Thyroid gland (tissue), 4 donors: ENCODE measurements around the gene BTBD9. TPM values are rescaled to one million over a fixed set of nuclear protein-coding genes. Genes with fewer than 3 reads are reported as not detected.

ENCODE experiments used
- DNase-seq, 2 donors: peaks; one replicate each; pipeline ENCODE4 v3.0.0-alpha.2; 2019
- H3K27ac ChIP-seq, 3 donors: fragments of 200-600 bp; sonication (generic); 1 replicate in 2 of 3; 2 replicates in 1 of 3; pipeline ENCODE4 v1.5.1; 2016 to 2019; ENCODE audit warnings: mild to moderate bottlenecking in 1 of 3, moderate library complexity in 1 of 3
- H3K27me3 ChIP-seq: fragments of 200-600 bp; sonication (generic); one replicate; pipeline ENCODE4 v1.5.1; 2019
- H3K36me3 ChIP-seq, 2 donors: fragments of 200-600 bp; sonication (generic); one replicate each; pipeline ENCODE4 v1.5.1; 2016 to 2019
- H3K4me1 ChIP-seq, 2 donors: fragments of 200-600 bp; sonication (generic); one replicate each; pipeline ENCODE4 v1.5.1; 2017 to 2019
- H3K4me3 ChIP-seq, 3 donors: fragments of 200-600 bp; sonication (generic); replicated peaks in 1 of 3; 1 replicate in 2 of 3; 2 replicates in 1 of 3; pipeline ENCODE4 v1.5.1; 2016; ENCODE audit warnings: mild to moderate bottlenecking in 1 of 3
- H3K9me3 ChIP-seq: fragments of 200-600 bp; sonication (generic); one replicate; pipeline ENCODE4 v1.5.1; 2017
- POLR2A ChIP-seq, 2 donors: fragments of 450-650 bp; IDR thresholded peaks; one replicate each; pipeline ENCODE4 v1.6.1; 2017; ENCODE audit warnings: antibody characterized with exemption in 2 of 2, mild to moderate bottlenecking in 2 of 2, moderate library complexity in 1 of 2
- WGBS, 2 donors: methylation state at CpG; one replicate each; pipeline ENCODE4 v1.1.5; 2017; 5-methylcytosine and 5-hydroxymethylcytosine counted together
- intact Hi-C: fragments of 100-400 bp; cut with DNase I; formaldehyde crosslinking; loops from one replicate; pipeline ENCODE4 v1.15.1; 2023
- total RNA-seq, 4 donors: library from RNA; depleted of rRNA; stranded (reverse); fragments of >200 nt; gene quantifications; one replicate each; pipeline ENCODE4 v1.2.3, GENCODE V29; 2016
- TF ChIP-seq, protein P1 (sequence below), 6 experiments: fragments of 200-600 bp in 3 of 6; fragments of 450-650 bp in 3 of 6; sonication (generic) in 3 of 6; IDR thresholded peaks; one replicate each; pipeline ENCODE4 v1.5.1; 2016 to 2019; ENCODE audit warnings: antibody characterized with exemption in 6 of 6, mild to moderate bottlenecking in 2 of 6, inconsistent platforms in 1 of 6, moderate library complexity in 1 of 6

Gene BTBD9
- total RNA-seq, 4 donors from 2014 or later = 17.3 to 32.0 (median 27.4) TPM

- intact Hi-C loops = no loop called here
- no peak for DNase-seq
- no peaks in the 10 kb centered on the region for H3K27me3 ChIP-seq
- no peak overlapping the region for H3K4me3 ChIP-seq
- H3K36me3 ChIP-seq = no peaks in the 10 kb centered on the region
- H3K27ac ChIP-seq = no peak overlapping the region
- 83 to 91% methylated on average over 4 of the region's 4 CpGs for WGBS, 2 donors
- no peak for TF ChIP-seq POLR2A (IDR thresholded peaks at IDR 0.05)
- TF ChIP-seq, protein P1, sequence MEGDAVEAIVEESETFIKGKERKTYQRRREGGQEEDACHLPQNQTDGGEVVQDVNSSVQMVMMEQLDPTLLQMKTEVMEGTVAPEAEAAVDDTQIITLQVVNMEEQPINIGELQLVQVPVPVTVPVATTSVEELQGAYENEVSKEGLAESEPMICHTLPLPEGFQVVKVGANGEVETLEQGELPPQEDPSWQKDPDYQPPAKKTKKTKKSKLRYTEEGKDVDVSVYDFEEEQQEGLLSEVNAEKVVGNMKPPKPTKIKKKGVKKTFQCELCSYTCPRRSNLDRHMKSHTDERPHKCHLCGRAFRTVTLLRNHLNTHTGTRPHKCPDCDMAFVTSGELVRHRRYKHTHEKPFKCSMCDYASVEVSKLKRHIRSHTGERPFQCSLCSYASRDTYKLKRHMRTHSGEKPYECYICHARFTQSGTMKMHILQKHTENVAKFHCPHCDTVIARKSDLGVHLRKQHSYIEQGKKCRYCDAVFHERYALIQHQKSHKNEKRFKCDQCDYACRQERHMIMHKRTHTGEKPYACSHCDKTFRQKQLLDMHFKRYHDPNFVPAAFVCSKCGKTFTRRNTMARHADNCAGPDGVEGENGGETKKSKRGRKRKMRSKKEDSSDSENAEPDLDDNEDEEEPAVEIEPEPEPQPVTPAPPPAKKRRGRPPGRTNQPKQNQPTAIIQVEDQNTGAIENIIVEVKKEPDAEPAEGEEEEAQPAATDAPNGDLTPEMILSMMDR (IDR thresholded peaks at IDR 0.05) = no peak
- peaks cover 15 to 17% of the 10 kb centered on the region in 2 donors for H3K4me1 ChIP-seq
- H3K9me3 ChIP-seq = no peaks in the 10 kb centered on the region
Measured at GRCh38 chr6:38599966-38600550, 39.7 kb downstream of the BTBD9 start.

DNA sequence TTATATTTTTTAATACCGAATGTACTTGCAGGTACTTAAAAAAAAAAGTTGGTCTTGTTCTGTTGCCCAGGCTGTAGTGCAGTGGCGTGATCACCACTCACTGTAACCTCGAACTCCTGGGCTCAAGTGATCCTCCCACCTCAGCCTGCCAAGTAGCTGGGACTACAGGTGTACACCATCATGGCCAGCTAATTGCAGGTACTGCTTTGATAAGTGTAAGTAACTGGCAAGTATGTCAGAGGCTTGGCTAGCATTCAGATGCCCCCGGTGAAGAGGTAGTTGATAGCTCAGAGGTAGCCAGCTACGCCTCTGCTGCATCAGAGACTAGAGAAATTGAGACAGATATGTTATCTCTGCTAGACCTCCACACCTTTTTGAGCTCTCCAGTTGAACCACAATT, 40.5 kb downstream of the BTBD9 start:
- no peak overlapping the region for H3K27ac ChIP-seq
- H3K9me3 ChIP-seq = no peaks in the 10 kb centered on the region
- TF ChIP-seq POLR2A (IDR thresholded peaks at IDR 0.05) = no peak
- TF ChIP-seq, protein P1 (IDR thresholded peaks at IDR 0.05) = no peak
- intact Hi-C loops = no loop called here
- 82 to 93% methylated on average over 5 of the region's 5 CpGs for WGBS, 2 donors
- H3K4me3 ChIP-seq = no peak overlapping the region
- no peaks in the 10 kb centered on the region for H3K27me3 ChIP-seq
- H3K36me3 ChIP-seq = no peaks in the 10 kb centered on the region
- no peak for DNase-seq
- H3K4me1 ChIP-seq = peaks cover 11% of the 10 kb centered on the region in 2 donors

GRCh38 chr6:38593998-38594665, 45.6 kb downstream of the BTBD9 start:
- H3K4me1 ChIP-seq = no peaks in the 10 kb centered on the region
- no peak for DNase-seq

DNA sequence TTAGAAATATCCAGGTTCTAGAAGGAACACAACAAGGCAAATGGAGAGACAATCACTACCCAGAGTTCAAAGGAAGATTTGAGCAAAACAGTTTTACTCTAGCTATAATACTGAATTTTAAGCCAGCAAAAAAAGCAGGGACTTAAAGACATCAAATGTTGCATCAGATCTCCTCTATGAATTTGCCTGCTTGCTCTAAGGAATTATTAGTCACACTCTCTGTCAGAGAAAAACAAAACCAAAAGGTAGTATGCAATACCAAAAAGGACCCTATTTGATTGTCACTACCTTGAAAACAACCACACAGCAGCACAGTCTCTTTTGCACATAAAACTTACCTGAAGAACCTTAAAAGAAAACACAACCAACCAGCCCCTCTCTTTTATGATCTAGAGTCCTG, 46.3 kb downstream of the BTBD9 start:
- no peak for DNase-seq
- intact Hi-C loops = no loop called here
- Histone ChIP-seq H3K4me1 (no peaks in the 10 kb centered on the region), H3K27me3 (no peaks in the 10 kb centered on the region), H3K4me3 (no peak overlapping the region), H3K9me3 (no peaks in the 10 kb centered on the region), H3K27ac (no peak overlapping the region), H3K36me3 (peaks cover 0 to 4% of the 10 kb centered on the region in 2 donors)
- no peak for TF ChIP-seq POLR2A (IDR thresholded peaks at IDR 0.05)
- TF ChIP-seq, protein P1 (IDR thresholded peaks at IDR 0.05) = no peak

More at GRCh38 chr6:38593998-38594665, 45.6 kb downstream of the BTBD9 start:
- intact Hi-C loops = no loop called here
- Histone ChIP-seq H3K36me3 (peaks cover 0 to 4% of the 10 kb centered on the region in 2 donors), H3K9me3 (no peaks in the 10 kb centered on the region), H3K4me3 (no peak overlapping the region), H3K27ac (no peak overlapping the region), H3K27me3 (no peaks in the 10 kb centered on the region)
- no peak for TF ChIP-seq POLR2A (IDR thresholded peaks at IDR 0.05)
- TF ChIP-seq, protein P1 (IDR thresholded peaks at IDR 0.05) = no peak
- 96 to 98% methylated on average over 3 of the region's 3 CpGs for WGBS, 2 donors

DNA sequence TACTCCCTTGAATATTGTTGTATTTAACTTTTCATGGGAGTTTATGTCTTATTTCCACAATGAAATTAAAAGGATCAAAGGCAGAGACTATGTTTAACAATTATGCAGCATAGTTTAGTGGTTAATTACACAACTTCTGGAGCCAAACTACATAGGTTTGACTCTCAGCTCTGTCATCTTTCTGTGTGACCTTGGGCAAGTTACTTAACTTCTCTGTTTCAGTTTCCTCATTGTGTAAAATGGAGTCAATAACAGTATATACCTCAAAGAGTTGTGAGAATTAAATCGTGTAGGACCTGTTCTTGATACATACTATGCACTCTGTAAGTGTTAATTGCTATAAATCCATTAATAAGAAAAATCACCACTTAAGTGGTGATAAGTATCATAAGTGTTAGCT, 48.3 kb downstream of the BTBD9 start:
- no peak overlapping the region for H3K4me3 ChIP-seq
- H3K27me3 ChIP-seq = no peaks in the 10 kb centered on the region
- no peak overlapping the region for H3K27ac ChIP-seq
- TF ChIP-seq POLR2A (IDR thresholded peaks at IDR 0.05) = no peak
- TF ChIP-seq, protein P1 (IDR thresholded peaks at IDR 0.05) = no peak
- H3K4me1 ChIP-seq = no peaks in the 10 kb centered on the region
- 96 to 97% methylated on average over 1 of the region's 1 CpG for WGBS, 2 donors
- DNase-seq = no peak
- H3K36me3 ChIP-seq = peaks cover 0 to 4% of the 10 kb centered on the region in 2 donors
- no peaks in the 10 kb centered on the region for H3K9me3 ChIP-seq
- intact Hi-C loops = no loop called here
